Measurements from ENCODE around the gene PDE4B.

DNA sequence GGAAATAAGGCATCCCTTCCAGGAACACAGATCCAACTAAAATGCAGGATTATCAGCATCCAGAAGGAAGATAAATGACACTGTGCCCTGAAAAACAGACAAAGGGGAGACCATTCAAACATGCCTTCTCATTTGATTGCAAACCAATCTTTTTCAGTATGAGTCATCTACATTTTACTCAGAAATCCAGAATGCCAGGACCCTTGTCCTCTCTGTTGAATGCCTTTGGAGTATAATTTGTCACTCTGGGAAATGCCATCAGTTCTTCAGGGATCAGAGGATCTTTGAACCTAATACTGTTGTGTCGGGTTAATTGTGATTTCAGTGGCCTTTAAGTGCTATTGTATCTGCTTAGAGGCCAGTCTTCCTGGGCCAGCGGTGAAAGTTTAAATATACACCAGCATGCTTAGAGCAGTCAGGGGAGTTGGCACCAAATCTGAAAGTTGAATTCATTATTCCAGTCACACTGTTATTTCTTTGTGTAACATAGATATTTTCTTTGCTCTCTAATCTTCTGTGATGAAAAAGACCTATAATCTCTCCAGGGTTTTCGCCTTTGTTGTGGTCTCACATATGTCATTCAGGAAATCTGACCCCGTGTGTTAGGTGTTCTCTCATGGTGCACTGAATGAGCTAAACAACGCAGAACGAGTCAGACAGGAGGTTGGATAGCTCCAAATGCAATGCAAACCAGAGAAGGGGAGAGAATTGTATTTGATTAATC lies 376.4 kb downstream of the PDE4B start:
- TF ChIP-seq POLR2A (IDR thresholded peaks at IDR 0.05; ENCODE audit: low read length) (no peak), GATA1 (IDR thresholded peaks at IDR 0.05; ENCODE audit: low read depth, low read length) (no peak)

All from erythroblast (primary cell).